ENCODE measurements around the gene AHSA1. TPM values are rescaled to one million over a fixed set of nuclear protein-coding genes. Genes with fewer than 3 reads are reported as not detected.

Gene AHSA1
- total and polyA plus RNA-seq, 9 donors, result 57.3 to 205 (median 96.6) TPM

DNA sequence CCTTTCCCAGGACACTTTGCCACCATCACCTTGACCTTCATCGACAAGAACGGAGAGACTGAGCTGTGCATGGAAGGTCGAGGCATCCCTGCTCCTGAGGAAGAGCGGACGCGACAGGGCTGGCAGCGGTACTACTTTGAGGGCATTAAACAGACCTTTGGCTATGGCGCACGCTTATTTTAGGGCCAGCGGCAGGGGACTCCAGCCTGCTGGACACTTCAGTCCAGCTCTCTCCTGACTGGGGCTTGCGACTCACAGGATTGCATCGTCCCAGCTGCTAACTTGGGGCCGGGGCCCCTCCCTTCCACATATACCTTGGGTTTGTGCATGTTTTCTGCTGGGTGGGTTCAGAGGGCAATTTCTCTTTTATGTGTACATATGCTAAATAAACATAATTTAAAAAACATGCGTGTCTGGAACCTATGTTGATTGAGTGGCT is 11.2 kb downstream of the AHSA1 start:
- H3K36me3 ChIP-seq, result peaks cover 2% of the 10 kb centered on the region
- H3K27ac ChIP-seq, result no peak overlapping the region
- TF ChIP-seq, protein P1, sequence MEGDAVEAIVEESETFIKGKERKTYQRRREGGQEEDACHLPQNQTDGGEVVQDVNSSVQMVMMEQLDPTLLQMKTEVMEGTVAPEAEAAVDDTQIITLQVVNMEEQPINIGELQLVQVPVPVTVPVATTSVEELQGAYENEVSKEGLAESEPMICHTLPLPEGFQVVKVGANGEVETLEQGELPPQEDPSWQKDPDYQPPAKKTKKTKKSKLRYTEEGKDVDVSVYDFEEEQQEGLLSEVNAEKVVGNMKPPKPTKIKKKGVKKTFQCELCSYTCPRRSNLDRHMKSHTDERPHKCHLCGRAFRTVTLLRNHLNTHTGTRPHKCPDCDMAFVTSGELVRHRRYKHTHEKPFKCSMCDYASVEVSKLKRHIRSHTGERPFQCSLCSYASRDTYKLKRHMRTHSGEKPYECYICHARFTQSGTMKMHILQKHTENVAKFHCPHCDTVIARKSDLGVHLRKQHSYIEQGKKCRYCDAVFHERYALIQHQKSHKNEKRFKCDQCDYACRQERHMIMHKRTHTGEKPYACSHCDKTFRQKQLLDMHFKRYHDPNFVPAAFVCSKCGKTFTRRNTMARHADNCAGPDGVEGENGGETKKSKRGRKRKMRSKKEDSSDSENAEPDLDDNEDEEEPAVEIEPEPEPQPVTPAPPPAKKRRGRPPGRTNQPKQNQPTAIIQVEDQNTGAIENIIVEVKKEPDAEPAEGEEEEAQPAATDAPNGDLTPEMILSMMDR (IDR thresholded peaks at IDR 0.05), result no peak
- TF ChIP-seq POLR2A (IDR thresholded peaks at IDR 0.05) (no peak), EP300 (IDR thresholded peaks at IDR 0.05) (no peak)
- no peaks in the 10 kb centered on the region for H3K9me3 ChIP-seq
- no peaks in the 10 kb centered on the region for H3K27me3 ChIP-seq
- 78 to 86% (median 85%) methylated on average over 14 of the region's 14 CpGs for WGBS, 3 donors
- no peaks in the 10 kb centered on the region for H3K4me1 ChIP-seq (ENCODE audit: insufficient read depth)
- intact Hi-C loops (cut with DNase I), result loop anchor here in 1 of 4 donors (10.0 kb wide), 1 partner anchor 76 kb away; no protein-coding TSS in a partner anchor
- no peak overlapping the region for H3K4me3 ChIP-seq
- peak in 1 of 5 donors; percentile 19 for DNase-seq

DNA sequence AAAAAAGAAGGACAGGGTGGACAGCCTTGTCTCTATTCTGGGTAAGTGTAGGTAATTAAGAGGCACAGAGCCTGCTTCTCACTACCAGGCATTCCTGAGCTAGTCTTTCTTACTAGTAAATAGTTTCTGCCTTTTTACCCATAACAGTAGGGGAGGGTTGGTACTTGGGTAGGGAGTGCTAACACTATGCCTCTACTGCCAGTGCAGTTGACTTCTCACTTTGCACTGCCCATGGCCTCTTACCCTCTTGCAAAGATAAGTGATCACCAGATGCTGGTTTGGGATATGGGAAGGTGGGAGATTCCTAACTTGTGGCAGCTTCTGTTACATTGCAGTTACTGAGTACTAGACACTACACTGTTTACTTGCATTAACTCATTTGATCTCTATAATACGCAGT is 11.6 kb downstream of the AHSA1 start:
- intact Hi-C loops (cut with DNase I), result loop anchor here in 1 of 4 donors (10.0 kb wide), 1 partner anchor 75 kb away; no protein-coding TSS in a partner anchor
- no peak for DNase-seq
- Histone ChIP-seq H3K27me3 (no peaks in the 10 kb centered on the region), H3K27ac (no peak overlapping the region), H3K4me3 (no peak overlapping the region), H3K4me1 (ENCODE audit: insufficient read depth) (no peaks in the 10 kb centered on the region), H3K9me3 (no peaks in the 10 kb centered on the region), H3K36me3 (peaks cover 2% of the 10 kb centered on the region)
- 68 to 79% (median 78%) methylated on average over 1 of the region's 1 CpG for WGBS, 3 donors
- TF ChIP-seq, protein P1 (IDR thresholded peaks at IDR 0.05), result no peak
- no peak for TF ChIP-seq EP300 (IDR thresholded peaks at IDR 0.05)
- TF ChIP-seq POLR2A (IDR thresholded peaks at IDR 0.05), result no peak

DNA sequence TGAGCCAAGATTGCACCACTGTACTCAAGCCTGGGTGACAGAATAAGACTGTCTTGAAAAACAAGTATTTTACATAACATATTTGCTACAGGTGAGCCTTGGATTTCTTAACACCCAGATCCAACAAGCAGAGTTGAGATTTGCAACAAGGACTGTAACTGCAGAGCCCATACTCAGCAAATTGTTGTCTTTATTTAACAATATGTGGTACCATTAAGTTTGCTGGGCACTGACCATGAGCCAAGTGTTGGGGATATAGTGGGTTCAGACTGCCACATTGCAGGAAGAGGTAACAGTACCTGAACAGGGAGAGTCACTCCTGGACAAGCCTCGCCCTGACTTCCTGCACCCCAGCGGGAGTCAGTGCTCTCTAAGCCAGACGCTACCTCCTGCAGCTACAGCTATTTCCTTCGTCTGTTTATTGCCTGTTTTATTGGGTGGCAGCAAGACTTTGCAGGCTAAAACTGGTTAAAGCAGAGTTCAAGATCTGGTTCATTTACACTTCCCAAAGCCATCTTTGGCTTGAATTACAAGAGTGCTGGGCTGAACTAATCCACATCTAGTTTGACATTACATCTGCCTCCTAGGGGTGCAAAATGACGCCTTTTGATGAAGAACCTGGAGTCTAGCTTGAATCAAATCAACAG is 12.5 kb downstream of the AHSA1 start:
- no peak for TF ChIP-seq EP300 (IDR thresholded peaks at IDR 0.05)
- TF ChIP-seq, protein P1 (IDR thresholded peaks at IDR 0.05), result no peak
- no peak for TF ChIP-seq POLR2A (IDR thresholded peaks at IDR 0.05)
- Histone ChIP-seq H3K27ac (no peak overlapping the region), H3K9me3 (no peaks in the 10 kb centered on the region), H3K4me3 (no peak overlapping the region), H3K4me1 (ENCODE audit: insufficient read depth) (no peaks in the 10 kb centered on the region), H3K36me3 (peaks cover 2% of the 10 kb centered on the region), H3K27me3 (no peaks in the 10 kb centered on the region)
- peak in 1 of 5 donors; percentile 13 for DNase-seq
- intact Hi-C loops (cut with DNase I), result no loop called here
- WGBS, 3 donors, result 72 to 81% (median 78%) methylated on average over 5 of the region's 5 CpGs

DNA sequence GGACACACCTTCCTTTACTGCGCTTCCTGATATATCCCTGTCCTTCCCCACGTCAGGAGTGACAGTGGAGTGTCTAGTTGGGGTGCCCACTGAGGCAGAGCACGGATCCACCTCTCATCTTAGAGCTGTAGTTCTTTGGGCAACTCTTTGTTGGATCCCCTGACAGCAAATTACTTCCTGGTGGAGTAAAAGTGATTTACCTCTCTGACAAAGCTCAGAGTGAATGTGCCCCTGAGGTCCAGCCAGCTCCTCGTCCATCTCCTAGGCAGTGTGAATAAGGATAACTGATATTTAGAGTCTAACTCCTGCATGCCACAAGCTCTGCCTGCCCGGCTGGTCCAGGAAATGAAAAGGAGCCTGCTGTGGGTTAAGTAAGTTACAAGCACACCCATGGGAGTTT is 16.0 kb downstream of the AHSA1 start:
- Histone ChIP-seq H3K27ac (no peak overlapping the region), H3K36me3 (peaks cover 2% of the 10 kb centered on the region), H3K27me3 (no peaks in the 10 kb centered on the region), H3K4me1 (ENCODE audit: insufficient read depth) (no peaks in the 10 kb centered on the region), H3K9me3 (no peaks in the 10 kb centered on the region), H3K4me3 (no peak overlapping the region)
- intact Hi-C loops (cut with DNase I), result no loop called here
- DNase-seq, result peak in 1 of 5 donors; percentile 9
- TF ChIP-seq POLR2A (IDR thresholded peaks at IDR 0.05) (no peak), EP300 (IDR thresholded peaks at IDR 0.05) (no peak)
- TF ChIP-seq, protein P1 (IDR thresholded peaks at IDR 0.05), result no peak
- whole genome bisulfite sequencing, 3 donors, result 54 to 61% (median 57%) methylated on average over 5 of the region's 5 CpGs
